Type B pancreatic cell (in vitro differentiated cells): ENCODE results near the gene EFCAB13. TPM values are rescaled to one million over a fixed set of nuclear protein-coding genes. Genes with fewer than 3 reads are reported as not detected.
"Not testable (repeated sequence)": the region's sequence is repeated elsewhere in the genome, so short reads cannot be mapped to it uniquely, and the experiment has no call there.

ENCODE experiments used
- DNase-seq: peaks from one replicate; pipeline ENCODE4 v3.0.0; 2021; ENCODE audit warnings: mixed read lengths; ENCODE audit not compliant: unreplicated experiment; ENCODE audit errors: extremely low spot score
- H3K27ac Mint-ChIP-seq: 2 replicates; pipeline ENCODE4 v1.8.0; 2021; ENCODE audit warnings: mild to moderate bottlenecking, mixed read lengths
- H3K27me3 Mint-ChIP-seq: 2 replicates; pipeline ENCODE4 v1.8.0; 2021; ENCODE audit warnings: mixed read lengths
- H3K36me3 Mint-ChIP-seq: 2 replicates; pipeline ENCODE4 v1.8.0; 2021; ENCODE audit warnings: mixed read lengths
- H3K4me1 Mint-ChIP-seq: one replicate; pipeline ENCODE4 v1.8.0; 2021; ENCODE audit warnings: mixed read lengths; ENCODE audit not compliant: unreplicated experiment
- H3K4me3 Mint-ChIP-seq: 2 replicates; pipeline ENCODE4 v1.8.0; 2021; ENCODE audit warnings: mild to moderate bottlenecking, mixed read lengths
- H3K9me3 Mint-ChIP-seq: 2 replicates; pipeline ENCODE4 v1.8.0; 2021; ENCODE audit warnings: mixed read lengths
- CTCF ChIP-seq: fragments of 200-600 bp; sonication (generic); conservative IDR thresholded peaks from 2 replicates; pipeline ENCODE4 v1.5.0; 2021; ENCODE audit warnings: antibody characterized with exemption, mild to moderate bottlenecking
- total RNA-seq: library from RNA; stranded (reverse); gene quantifications from 2 replicates; pipeline ENCODE4 v1.2.1, GENCODE V29; 2021; ENCODE audit warnings: low replicate concordance

The EFCAB13 gene
- total RNA-seq, 1 donor from 2014 or later: 4.4 TPM

GRCh38 chr17:47465165-47465564 lies 141.4 kb downstream of the EFCAB13 start:
- Mint-ChIP-seq H3K4me1 (no peaks in the 10 kb centered on the region), H3K36me3 (peaks cover 3% of the 10 kb centered on the region), H3K4me3 (no peak overlapping the region), H3K9me3 (no peaks in the 10 kb centered on the region), H3K27me3 (no peaks in the 10 kb centered on the region), H3K27ac (no peak overlapping the region)
- TF ChIP-seq CTCF: no peak
- no peak for DNase-seq

- H3K27me3 Mint-ChIP-seq, H3K27ac Mint-ChIP-seq, H3K4me3 Mint-ChIP-seq, H3K9me3 Mint-ChIP-seq, DNase-seq, H3K4me1 Mint-ChIP-seq, H3K36me3 Mint-ChIP-seq: not testable (repeated sequence)
Observed at GRCh38 chr17:47466976-47467375, 143.2 kb downstream of the EFCAB13 start.

- Mint-ChIP-seq H3K27ac (no peak overlapping the region), H3K27me3 (no peaks in the 10 kb centered on the region), H3K4me3 (no peak overlapping the region), H3K9me3 (no peaks in the 10 kb centered on the region), H3K4me1 (no peaks in the 10 kb centered on the region), H3K36me3 (peaks cover 6% of the 10 kb centered on the region)
- no peak for DNase-seq
- TF ChIP-seq CTCF: no peak
Observed at GRCh38 chr17:47470836-47471235, 147.1 kb downstream of the EFCAB13 start.

- not testable (repeated sequence) for H3K9me3 Mint-ChIP-seq, H3K4me1 Mint-ChIP-seq, DNase-seq, H3K4me3 Mint-ChIP-seq, H3K36me3 Mint-ChIP-seq, H3K27me3 Mint-ChIP-seq, H3K27ac Mint-ChIP-seq
Observed at GRCh38 chr17:47472073-47472472, 148.3 kb downstream of the EFCAB13 start.

Other genes starting within 250 kb of the EFCAB13 start
- gene CDC27, start 134.7 kb upstream of the EFCAB13 start, total RNA-seq: 61.9 and 93.4 TPM in 2 replicates
- gene MYL4, start 114.6 kb upstream of the EFCAB13 start, total RNA-seq: 2.4 and 5.1 TPM in 2 replicates
- 0.36 and 1.6 TPM in 2 replicates for gene ITGB3, start 70.1 kb upstream of the EFCAB13 start, total RNA-seq
- 150 and 186 TPM in 2 replicates for gene NPEPPS, start 207.2 kb downstream of the EFCAB13 start, total RNA-seq